Naive thymus-derived CD4-positive, alpha-beta T cell (primary cell): ENCODE measurements around the gene CPOX. TPM values are rescaled to one million over a fixed set of nuclear protein-coding genes. Genes with fewer than 3 reads are reported as not detected.
A peak's percentile ranks its signal among the peaks of the same experiment; 100 is the strongest.
"Not testable (repeated sequence)": the region's sequence is repeated elsewhere in the genome, so short reads cannot be mapped to it uniquely, and the experiment has no call there.

Experiments
- ATAC-seq: fragments of 150-1000 bp; cut with Tn5 transposase; 2 replicates; pipeline ENCODE4 v1.10.0; 2021; ENCODE audit warnings: mild to moderate bottlenecking, moderate library complexity
- CTCF ChIA-PET: fragments of 350-600 bp; sonication (Branson Sonifier 250); formaldehyde crosslinking; loops from one replicate; lab custom pipeline; 2021; ENCODE audit warnings: antibody characterized with exemption; lab: Charles Lee
- POLR2A ChIA-PET: fragments of 350-600 bp; sonication (Branson Sonifier 250); formaldehyde crosslinking; loops from one replicate; lab custom pipeline; 2021; ENCODE audit warnings: antibody characterized with exemption, inconsistent platforms; lab: Charles Lee
- DNase-seq, 9 donors: peaks; one replicate each; pipeline versions ENCODE4 v3.0.0 to v3.0.0-alpha.2; 2020 to 2022; ENCODE audit warnings: mixed read lengths in 1 of 9
- H3K27ac ChIP-seq: one replicate; pipeline ENCODE4 v1.7.0; 2013; ENCODE audit warnings: mild to moderate bottlenecking, low read depth, low read length, moderate library complexity
- H3K27me3 ChIP-seq, 2 donors: one replicate each; pipeline ENCODE4 v1.7.0; 2013; ENCODE audit warnings: low read length in 2 of 2, mild to moderate bottlenecking in 2 of 2, moderate library complexity in 2 of 2; ENCODE audit not compliant: control insufficient read depth in 2 of 2, insufficient read depth in 2 of 2
- H3K36me3 ChIP-seq, 3 experiments: 1 replicate in 2 of 3; 2 replicates in 1 of 3; pipeline ENCODE4 v1.7.0; 2013; ENCODE audit warnings: low read length in 3 of 3, mild to moderate bottlenecking in 3 of 3, moderate library complexity in 1 of 3; ENCODE audit not compliant: insufficient read depth in 3 of 3, control insufficient read depth in 2 of 3
- H3K4me1 ChIP-seq, 2 donors: one replicate each; pipeline ENCODE4 v1.7.0; 2013; ENCODE audit warnings: low read length in 2 of 2, mild to moderate bottlenecking in 2 of 2, moderate library complexity in 1 of 2; ENCODE audit not compliant: control insufficient read depth in 2 of 2, insufficient read depth in 2 of 2
- H3K4me3 ChIP-seq: 2 replicates; pipeline ENCODE4 v1.7.0; 2013; ENCODE audit warnings: mild to moderate bottlenecking, low read length
- H3K9me3 ChIP-seq, 3 experiments: 1 replicate in 2 of 3; 2 replicates in 1 of 3; pipeline ENCODE4 v1.7.0; 2013; ENCODE audit warnings: low read length in 3 of 3; ENCODE audit not compliant: control insufficient read depth in 2 of 3
- H3K27ac Mint-ChIP-seq, 9 donors: one replicate each; pipeline ENCODE4 v1.8.0; 2020 to 2022; ENCODE audit warnings: mixed read lengths in 9 of 9, mild to moderate bottlenecking in 8 of 9, moderate library complexity in 5 of 9, inconsistent platforms in 2 of 9
- H3K27me3 Mint-ChIP-seq, 5 donors: one replicate each; pipeline ENCODE4 v1.8.0; 2021 to 2022; ENCODE audit warnings: mixed read lengths in 5 of 5, mild to moderate bottlenecking in 1 of 5
- H3K36me3 Mint-ChIP-seq, 5 donors: one replicate each; pipeline ENCODE4 v1.8.0; 2020 to 2022; ENCODE audit warnings: mixed read lengths in 5 of 5, mild to moderate bottlenecking in 3 of 5, inconsistent platforms in 1 of 5
- H3K4me1 Mint-ChIP-seq, 7 donors: one replicate each; pipeline ENCODE4 v1.8.0; 2020 to 2022; ENCODE audit warnings: mixed read lengths in 7 of 7, mild to moderate bottlenecking in 3 of 7, inconsistent platforms in 1 of 7
- H3K4me3 Mint-ChIP-seq, 10 donors: one replicate each; pipeline ENCODE4 v1.8.0; 2020 to 2022; ENCODE audit warnings: mild to moderate bottlenecking in 10 of 10, mixed read lengths in 10 of 10, moderate library complexity in 6 of 10, inconsistent platforms in 2 of 10
- H3K9me3 Mint-ChIP-seq, 11 donors: one replicate each; pipeline ENCODE4 v1.8.0; 2020 to 2022; ENCODE audit warnings: mixed read lengths in 11 of 11, mild to moderate bottlenecking in 4 of 11, inconsistent platforms in 1 of 11, moderate library complexity in 1 of 11
- intact Hi-C, 2 donors: fragments of 100-400 bp; cut with micrococcal nuclease; formaldehyde crosslinking; loops; one replicate each; pipeline ENCODE4 v1.15.1; 2023
- polyA plus RNA-seq, 2 donors: library from polyadenylated mRNA; unstranded; fragments of 300-500 nt; fragmentation: Illumina TruSeq; gene quantifications; one replicate each; pipeline ENCODE4 v1.2.3, GENCODE V29; 2021
- total RNA-seq, 6 experiments: library from RNA in 5 of 6; stranded (reverse) in 5 of 6; gene quantifications; 1 replicate in 5 of 6; 2 replicates in 1 of 6; pipeline ENCODE4 v1.2.3 and lab custom pipeline; 2021 to 2026

CPOX gene
- total RNA-seq, result 10 to 100 TPM; 11.4 to 67.5 (median 21.6) TPM
- polyA plus RNA-seq, result 1 to 10 TPM; 2.7 to 6.2 TPM
- 8.1 reads per million, percentile 32 among the genes with 10 or more reads in this experiment for total RNA-seq (lab: John Stamatoyannopoulos, UW)

DNA sequence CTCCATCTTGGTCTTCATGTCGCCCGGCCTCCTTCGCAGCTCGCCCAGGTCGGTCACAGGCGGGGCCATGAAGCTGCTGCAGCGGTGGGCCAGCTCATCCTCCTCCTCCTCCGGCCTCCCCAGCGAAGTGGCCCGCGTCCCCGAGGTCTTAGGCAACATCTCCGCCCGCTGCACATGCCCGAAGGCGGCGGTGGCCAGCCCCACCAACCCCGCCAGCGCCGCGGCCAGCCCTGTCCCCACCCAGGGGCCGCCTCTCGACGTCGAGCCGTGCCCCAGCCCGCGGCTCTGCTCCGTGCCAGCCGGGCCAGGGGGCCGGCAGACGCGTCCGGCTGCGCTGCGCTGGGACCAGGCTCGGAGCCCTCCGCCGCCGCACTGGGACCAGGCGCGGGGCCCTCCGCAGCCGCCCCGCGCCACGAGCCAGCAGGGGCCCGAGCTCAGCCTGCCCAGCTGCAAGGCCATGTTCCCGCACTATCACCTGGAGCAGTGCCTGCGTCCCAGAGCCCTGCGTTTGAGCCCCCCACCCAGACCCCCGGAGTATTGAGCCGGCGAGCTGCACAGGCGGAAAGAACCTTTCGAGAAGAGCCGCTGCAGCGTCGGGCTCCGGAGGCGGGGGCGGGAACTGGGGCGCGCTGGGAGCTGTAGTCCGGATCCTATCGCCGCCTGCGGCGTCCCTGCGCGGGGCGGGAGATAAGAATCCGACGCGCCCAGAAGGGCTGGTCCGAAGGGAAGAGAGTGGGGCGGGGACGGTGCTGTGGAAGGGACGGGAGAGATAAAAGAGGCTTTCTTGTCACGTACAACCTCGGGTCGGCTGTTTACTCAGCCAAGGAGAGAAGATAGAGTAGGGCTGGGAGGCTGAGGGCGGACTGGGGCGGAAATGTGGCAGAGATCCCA is at the start of gene CPOX:
Gene CPOX, minus strand, starts transcription at position 566 of the 891 bp plus-strand sequence. Its CDS starts 107 bp downstream, at position 459.
- H3K27me3 Mint-ChIP-seq, result no peaks in the 10 kb centered on the region
- peak within 1 kb of the TSS; percentile 87 to 98 (median 95) for H3K27ac Mint-ChIP-seq
- Histone ChIP-seq H3K4me3 (peak within 1 kb of the TSS; percentile 85), H3K27me3 (no peaks in the 10 kb centered on the region), H3K4me1 (peaks cover 11% of the 10 kb centered on the region in 2 donors), H3K36me3 (peaks cover 0 to 5% (median 0%) of the 10 kb centered on the region in 3 experiments), H3K9me3 (no peaks in the 10 kb centered on the region), H3K27ac (peak within 1 kb of the TSS; percentile 69)
- ATAC-seq (peak; percentile 95), DNase-seq (peak; percentile 62 to 85 (median 73))
- CTCF ChIA-PET, result interaction anchor here (0.5 to 0.7 kb wide), 3 partner anchors 9 to 1223 kb away, joined by 3 to 6 read pairs (median 4); no protein-coding TSS in a partner anchor
- POLR2A ChIA-PET, result interaction anchor here (0.7 to 2.1 kb wide), 10 partner anchors 9 to 72 kb away, joined by 3 to 14 read pairs (median 3); partner anchors contain the start of gene CLDND1
- intact Hi-C loops, result loop anchor here (1.0 to 5.0 kb wide), 16 partner anchors 11 to 1808 kb away; partner anchors contain the start of genes ARL6 (in 2 of the 2), CRYBG3 (in 2 of the 2), DCBLD2 (in 2 of the 2) and TBC1D23 (in 2 of the 2)
- H3K4me3 Mint-ChIP-seq, result peak within 1 kb of the TSS; percentile 91 to 99 (median 98)
- H3K36me3 Mint-ChIP-seq, result peaks cover 0 to 27% (median 6%) of the 10 kb centered on the region in 5 donors
- no peaks in the 10 kb centered on the region for H3K9me3 Mint-ChIP-seq
- peaks cover 30 to 52% (median 40%) of the 10 kb centered on the region in 7 donors for H3K4me1 Mint-ChIP-seq

DNA sequence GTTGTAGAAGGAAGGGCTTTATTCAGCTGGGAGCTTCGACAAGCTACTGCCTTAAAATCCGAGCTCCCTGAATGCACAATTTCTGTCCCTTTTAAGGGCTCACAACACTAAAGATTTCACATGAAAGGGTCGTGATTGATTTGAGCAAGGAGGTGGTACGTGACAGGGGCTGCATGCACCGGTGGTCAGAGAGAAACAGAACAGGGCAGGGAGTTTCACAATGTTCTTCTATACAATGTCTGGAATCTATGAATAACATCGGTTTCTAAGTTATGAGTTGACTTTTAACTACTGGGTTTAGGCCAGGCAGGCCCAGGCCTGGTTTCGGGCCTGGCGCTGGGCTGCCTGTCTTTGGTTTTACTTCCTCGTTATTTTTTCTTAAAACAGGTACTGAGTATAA is 49.4 kb upstream of the CPOX start:
- H3K27ac ChIP-seq, H3K4me3 Mint-ChIP-seq, H3K36me3 Mint-ChIP-seq, CTCF ChIA-PET, H3K9me3 ChIP-seq, H3K4me1 ChIP-seq, intact Hi-C loops, POLR2A ChIA-PET, DNase-seq, H3K4me1 Mint-ChIP-seq, H3K27me3 ChIP-seq, H3K4me3 ChIP-seq, H3K36me3 ChIP-seq, ATAC-seq, H3K27ac Mint-ChIP-seq: not testable (repeated sequence)
- Mint-ChIP-seq H3K9me3 (peaks cover 0 to 12% (median 2%) of the 10 kb centered on the region in 11 donors), H3K27me3 (peaks cover 16 to 37% (median 21%) of the 10 kb centered on the region in 5 donors)

DNA sequence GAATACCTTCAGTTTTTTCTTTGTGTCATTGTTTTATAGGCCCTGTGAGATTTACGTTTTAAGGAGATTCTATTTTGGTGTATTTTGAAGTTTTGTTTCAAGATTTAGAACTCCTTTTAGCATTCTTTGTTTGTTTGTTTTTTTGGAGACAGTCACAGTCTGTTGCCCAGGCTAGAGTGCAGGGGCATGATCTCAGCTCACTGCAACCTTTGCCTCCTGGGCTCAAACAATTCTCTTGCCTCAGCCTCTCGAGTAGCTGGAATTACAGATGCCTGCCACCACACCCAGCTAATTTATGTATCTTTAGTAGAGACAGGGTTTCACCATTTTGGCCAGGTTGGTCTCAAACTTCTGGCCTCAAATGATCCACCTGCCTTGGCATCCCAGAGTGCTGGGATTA is 48.3 kb upstream of the CPOX start:
- POLR2A ChIA-PET, H3K4me3 Mint-ChIP-seq, H3K36me3 Mint-ChIP-seq, H3K27me3 ChIP-seq, H3K4me1 ChIP-seq, intact Hi-C loops, H3K9me3 ChIP-seq, H3K27ac ChIP-seq, H3K4me1 Mint-ChIP-seq, DNase-seq, ATAC-seq, H3K36me3 ChIP-seq, CTCF ChIA-PET, H3K4me3 ChIP-seq, H3K27ac Mint-ChIP-seq: not testable (repeated sequence)
- peaks cover 0 to 12% (median 2%) of the 10 kb centered on the region in 11 donors for H3K9me3 Mint-ChIP-seq
- H3K27me3 Mint-ChIP-seq, result peaks cover 16 to 37% (median 21%) of the 10 kb centered on the region in 5 donors

DNA sequence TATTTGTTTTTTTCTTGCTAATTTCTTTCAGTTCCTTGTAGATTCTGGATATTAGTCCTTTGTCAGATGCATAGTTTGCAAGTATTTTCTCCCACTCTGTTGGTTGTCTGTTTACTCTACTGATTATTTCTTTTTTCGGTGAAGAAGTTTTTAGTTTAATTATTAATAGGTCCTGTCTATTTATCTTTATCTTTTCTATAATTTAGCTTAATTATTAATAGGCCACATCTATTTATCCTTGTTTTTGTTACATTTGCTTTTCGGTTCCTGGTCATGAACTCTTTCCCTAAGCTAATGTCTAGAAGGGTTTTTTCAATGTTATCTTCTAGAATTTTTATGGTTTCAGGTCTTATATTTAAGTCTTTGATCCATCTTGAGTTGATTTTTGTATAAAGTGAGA is 45.1 kb upstream of the CPOX start:
- H3K27ac Mint-ChIP-seq, H3K4me1 ChIP-seq, intact Hi-C loops, H3K36me3 ChIP-seq, H3K27me3 ChIP-seq, H3K4me3 Mint-ChIP-seq, DNase-seq, H3K4me1 Mint-ChIP-seq, H3K36me3 Mint-ChIP-seq, ATAC-seq, CTCF ChIA-PET, H3K27ac ChIP-seq, H3K9me3 ChIP-seq, H3K4me3 ChIP-seq, POLR2A ChIA-PET: not testable (repeated sequence)
- Mint-ChIP-seq H3K9me3 (peaks cover 0 to 12% (median 2%) of the 10 kb centered on the region in 11 donors), H3K27me3 (peaks cover 6 to 19% (median 15%) of the 10 kb centered on the region in 5 donors)

DNA sequence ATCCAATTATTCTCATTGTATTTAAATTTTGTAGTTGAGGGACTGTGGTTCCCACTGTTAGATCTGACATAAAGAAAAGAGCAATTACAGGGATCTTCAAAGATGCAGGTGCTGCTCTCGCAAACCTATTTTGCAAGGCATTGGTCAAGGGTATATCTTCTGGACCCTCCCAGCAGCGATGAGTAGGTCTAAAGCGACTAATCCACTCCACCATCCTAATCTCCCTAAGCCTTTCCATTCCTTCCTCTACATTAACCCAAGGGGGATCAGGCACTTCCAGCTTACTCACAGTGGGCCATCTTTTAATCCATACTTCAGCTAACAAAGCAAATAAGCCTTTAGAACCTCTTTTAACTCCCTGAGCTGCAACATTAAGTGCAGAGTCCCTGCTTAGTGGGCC is 37.0 kb upstream of the CPOX start:
- H3K27ac ChIP-seq, result no peak overlapping the region
- H3K9me3 ChIP-seq, result no peaks in the 10 kb centered on the region
- H3K36me3 Mint-ChIP-seq, result no peaks in the 10 kb centered on the region
- H3K27ac Mint-ChIP-seq, result no peak overlapping the region
- H3K4me1 Mint-ChIP-seq, result no peaks in the 10 kb centered on the region
- no peaks in the 10 kb centered on the region for H3K27me3 ChIP-seq
- no peak overlapping the region for H3K4me3 Mint-ChIP-seq
- H3K4me1 ChIP-seq, result no peaks in the 10 kb centered on the region
- no peak overlapping the region for H3K4me3 ChIP-seq
- no peaks in the 10 kb centered on the region for H3K36me3 ChIP-seq
- no peaks in the 10 kb centered on the region for H3K9me3 Mint-ChIP-seq
- CTCF ChIA-PET, result no interaction called here
- H3K27me3 Mint-ChIP-seq, result peaks cover 0 to 6% (median 0%) of the 10 kb centered on the region in 5 donors
- no peak for ATAC-seq
- intact Hi-C loops, result no loop called here
- POLR2A ChIA-PET, result no interaction called here
- DNase-seq, result no peak

DNA sequence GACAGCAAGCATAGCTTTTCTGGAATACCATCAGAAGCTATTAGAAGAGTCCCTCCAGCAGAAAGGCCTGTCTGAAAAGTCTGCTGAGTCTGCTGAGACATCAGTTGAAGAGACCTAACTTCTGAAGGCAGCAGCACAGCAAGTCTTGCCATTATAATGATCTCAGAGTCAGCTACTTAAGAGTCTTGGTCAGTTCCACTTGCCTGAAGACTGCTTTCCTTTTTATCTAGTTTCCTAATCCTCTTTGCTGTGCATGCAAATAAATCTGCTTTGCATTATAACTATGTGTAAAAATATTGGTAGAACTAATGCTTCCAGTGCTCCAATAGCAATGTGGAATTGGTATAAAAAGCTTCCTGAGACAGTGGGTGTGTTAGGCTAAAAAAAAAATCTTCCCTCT is 34.9 kb upstream of the CPOX start:
- CTCF ChIA-PET, result interaction anchor here (0.6 kb wide), 1 partner anchor 126 kb away, joined by 3 read pairs; no protein-coding TSS in a partner anchor
- no peak overlapping the region for H3K27ac ChIP-seq

More for the DNA sequence above, 34.9 kb upstream of the CPOX start:
- no peaks in the 10 kb centered on the region for H3K4me1 Mint-ChIP-seq
- H3K27ac Mint-ChIP-seq, result no peak overlapping the region
- DNase-seq (no peak), ATAC-seq (no peak)
- H3K36me3 Mint-ChIP-seq, result no peaks in the 10 kb centered on the region
- POLR2A ChIA-PET, result no interaction called here
- H3K36me3 ChIP-seq, result no peaks in the 10 kb centered on the region
- intact Hi-C loops, result no loop called here
- no peaks in the 10 kb centered on the region for H3K27me3 ChIP-seq
- no peaks in the 10 kb centered on the region for H3K9me3 ChIP-seq
- H3K4me3 ChIP-seq, result no peak overlapping the region
- no peaks in the 10 kb centered on the region for H3K9me3 Mint-ChIP-seq
- no peak overlapping the region for H3K4me3 Mint-ChIP-seq
- H3K4me1 ChIP-seq, result no peaks in the 10 kb centered on the region
- H3K27me3 Mint-ChIP-seq, result peaks cover 0 to 6% (median 0%) of the 10 kb centered on the region in 5 donors
